AG04450 (cell line): ENCODE data around the gene FAM168A. TPM values are rescaled to one million over a fixed set of nuclear protein-coding genes. Genes with fewer than 3 reads are reported as not detected.

Source experiments
- CTCF ChIA-PET: fragments of 300-600, 350-600 bp; formaldehyde crosslinking; extraction: SDS; loops from one replicate; lab custom pipeline; 2022; ENCODE audit warnings: antibody characterized with exemption, inconsistent platforms; lab: Charles Lee
- POLR2A ChIA-PET: fragments of 350-600 bp; formaldehyde crosslinking; extraction: SDS; loops from one replicate; lab custom pipeline; 2021; ENCODE audit warnings: antibody characterized with exemption, inconsistent platforms; lab: Yijun Ruan, JAX
- DNase-seq: peaks from one replicate; pipeline ENCODE4 v3.0.0-alpha.2; 2011; ENCODE audit warnings: low read depth, low spot score
- H3K27ac ChIP-seq: one replicate; pipeline ENCODE4 v1.5.1; 2012; ENCODE audit warnings: low read depth, low read length, control low read depth
- H3K27me3 ChIP-seq: one replicate; pipeline ENCODE4 v1.6.0; 2012; ENCODE audit warnings: low read length; ENCODE audit not compliant: control insufficient read depth, insufficient read depth
- H3K4me3 ChIP-seq: 2 replicates; pipeline ENCODE4 v1.5.1; 2011; ENCODE audit warnings: mild to moderate bottlenecking, low read depth, low read length, control low read depth
- H3K9me3 ChIP-seq: 2 replicates; pipeline ENCODE4 v1.5.1; 2012; ENCODE audit warnings: low read length; ENCODE audit not compliant: control insufficient read depth, insufficient read depth
- polyA plus RNA-seq: library from polyadenylated mRNA; depleted of rRNA; stranded (reverse); fragments of >200 nt; gene quantifications from 2 replicates; pipeline ENCODE4 v1.2.3, GENCODE V29; 2011
- TF ChIP-seq, protein P1 (sequence below): IDR thresholded peaks from 2 replicates; pipeline ENCODE4 v1.5.1; 2011; ENCODE audit warnings: low read depth, low read length, control low read depth, inconsistent platforms

The FAM168A gene
- polyA plus RNA-seq, 1 experiment = 21.3 TPM

DNA sequence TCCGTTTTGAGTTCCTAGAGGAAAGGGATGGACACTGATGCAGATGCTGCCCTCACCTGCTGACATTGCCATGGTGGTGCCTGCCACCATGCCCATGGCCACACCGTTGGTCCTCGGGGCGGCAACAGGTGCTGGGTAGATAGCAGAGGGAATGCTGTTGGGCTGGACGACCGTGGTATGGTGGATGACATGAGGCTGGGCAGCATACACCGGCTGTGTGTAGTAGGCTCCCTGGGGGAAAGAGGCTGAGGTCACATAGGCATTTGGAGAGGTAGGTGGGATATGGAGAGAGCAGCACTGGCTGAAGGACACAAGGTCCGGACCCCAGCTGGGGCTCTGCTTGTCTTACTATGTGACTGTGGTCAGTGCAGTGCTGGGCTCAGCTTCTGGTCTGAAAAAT lies 188.5 kb downstream of the FAM168A start:
- H3K4me3 ChIP-seq = no peak overlapping the region
- no peak for DNase-seq
- TF ChIP-seq, protein P1, sequence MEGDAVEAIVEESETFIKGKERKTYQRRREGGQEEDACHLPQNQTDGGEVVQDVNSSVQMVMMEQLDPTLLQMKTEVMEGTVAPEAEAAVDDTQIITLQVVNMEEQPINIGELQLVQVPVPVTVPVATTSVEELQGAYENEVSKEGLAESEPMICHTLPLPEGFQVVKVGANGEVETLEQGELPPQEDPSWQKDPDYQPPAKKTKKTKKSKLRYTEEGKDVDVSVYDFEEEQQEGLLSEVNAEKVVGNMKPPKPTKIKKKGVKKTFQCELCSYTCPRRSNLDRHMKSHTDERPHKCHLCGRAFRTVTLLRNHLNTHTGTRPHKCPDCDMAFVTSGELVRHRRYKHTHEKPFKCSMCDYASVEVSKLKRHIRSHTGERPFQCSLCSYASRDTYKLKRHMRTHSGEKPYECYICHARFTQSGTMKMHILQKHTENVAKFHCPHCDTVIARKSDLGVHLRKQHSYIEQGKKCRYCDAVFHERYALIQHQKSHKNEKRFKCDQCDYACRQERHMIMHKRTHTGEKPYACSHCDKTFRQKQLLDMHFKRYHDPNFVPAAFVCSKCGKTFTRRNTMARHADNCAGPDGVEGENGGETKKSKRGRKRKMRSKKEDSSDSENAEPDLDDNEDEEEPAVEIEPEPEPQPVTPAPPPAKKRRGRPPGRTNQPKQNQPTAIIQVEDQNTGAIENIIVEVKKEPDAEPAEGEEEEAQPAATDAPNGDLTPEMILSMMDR = no peak
- no peak overlapping the region for H3K27ac ChIP-seq
- ChIA-PET CTCF (interaction anchor here (1.2 to 1.8 kb wide), 2 partner anchors 217 to 252 kb away, joined by 7 to 8 read pairs; no protein-coding TSS in a partner anchor), POLR2A (no interaction called here)
- no peaks in the 10 kb centered on the region for H3K27me3 ChIP-seq
- no peaks in the 10 kb centered on the region for H3K9me3 ChIP-seq

DNA sequence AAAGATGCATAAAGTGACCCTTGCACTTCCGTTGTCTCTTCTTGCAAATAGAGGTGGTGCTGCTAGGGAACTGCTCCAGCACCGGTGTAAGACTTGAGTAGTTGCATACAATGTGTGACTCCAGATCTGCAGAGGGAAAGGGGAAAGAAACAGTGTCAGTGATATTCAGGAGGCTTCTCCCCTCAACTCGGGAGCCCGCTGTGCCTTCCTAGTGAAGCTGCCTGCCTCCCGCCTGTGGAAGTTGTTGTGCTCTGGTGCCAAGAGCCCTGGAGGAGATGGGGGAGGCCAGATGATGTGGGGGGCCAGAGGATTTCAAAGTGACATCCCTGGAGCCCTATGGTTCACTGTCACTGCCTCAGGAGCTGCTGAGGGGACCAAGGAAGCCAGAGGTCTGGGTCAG lies 191.3 kb downstream of the FAM168A start:
- Histone ChIP-seq H3K27ac (no peak overlapping the region), H3K27me3 (no peaks in the 10 kb centered on the region), H3K9me3 (no peaks in the 10 kb centered on the region), H3K4me3 (no peak overlapping the region)
- POLR2A ChIA-PET = no interaction called here
- CTCF ChIA-PET = interaction anchor here (1.2 to 4.2 kb wide), 4 partner anchors 56 to 255 kb away, joined by 4 to 33 read pairs (median 6); no protein-coding TSS in a partner anchor
- DNase-seq = no peak
- TF ChIP-seq, protein P1 = no peak

DNA sequence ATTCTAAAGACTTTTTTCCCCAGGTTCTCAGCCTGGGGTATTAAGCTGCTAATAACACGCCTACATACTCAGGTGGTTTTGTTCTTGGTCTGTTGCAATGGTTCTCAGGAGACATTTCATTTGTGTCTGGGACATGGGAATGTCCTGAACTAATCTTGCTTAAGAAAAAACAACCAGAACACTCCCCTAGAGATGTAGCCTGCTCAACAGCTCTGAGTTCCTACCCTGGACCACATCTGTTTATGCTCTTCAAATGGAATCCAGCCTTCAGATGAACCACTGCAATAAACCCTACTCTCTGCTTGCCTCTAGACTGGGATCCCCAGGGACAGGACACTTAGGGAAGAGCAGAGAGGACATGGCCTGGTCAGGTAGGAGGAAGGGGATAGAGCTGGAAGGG lies 191.8 kb downstream of the FAM168A start:
- H3K27ac ChIP-seq = no peak overlapping the region
- H3K9me3 ChIP-seq = no peaks in the 10 kb centered on the region
- TF ChIP-seq, protein P1 = no peak
- H3K27me3 ChIP-seq = no peaks in the 10 kb centered on the region
- ChIA-PET CTCF (interaction anchor here (1.2 to 4.2 kb wide), 3 partner anchors 55 to 255 kb away, joined by 4 to 33 read pairs (median 5); no protein-coding TSS in a partner anchor), POLR2A (interaction anchor here (0.6 kb wide), 1 partner anchor 59 kb away, joined by 4 read pairs; no protein-coding TSS in a partner anchor)
- no peak for DNase-seq
- H3K4me3 ChIP-seq = no peak overlapping the region

DNA sequence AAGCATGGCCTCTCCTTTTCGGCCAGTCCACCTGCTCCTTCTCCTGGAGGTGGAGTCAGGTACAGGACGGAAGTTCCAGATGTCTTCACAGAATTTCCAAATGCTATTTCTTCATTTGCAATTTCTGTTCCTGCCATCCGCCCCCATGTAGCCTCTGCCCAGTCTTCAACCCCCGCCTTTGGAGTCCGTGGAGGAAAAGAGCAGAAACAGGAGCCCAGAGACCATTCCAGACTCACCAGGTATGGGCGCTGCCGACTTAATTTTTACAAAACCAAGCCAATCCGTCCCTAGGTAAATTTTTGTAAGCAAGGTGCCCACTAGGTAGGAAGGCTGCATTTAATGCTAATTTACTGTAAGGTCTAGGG lies 192.8 kb downstream of the FAM168A start:
- Histone ChIP-seq H3K27me3 (no peaks in the 10 kb centered on the region), H3K27ac (no peak overlapping the region), H3K4me3 (no peak overlapping the region), H3K9me3 (no peaks in the 10 kb centered on the region)
- no peak for DNase-seq
- TF ChIP-seq, protein P1 = no peak
- ChIA-PET POLR2A (no interaction called here), CTCF (interaction anchor here (0.7 to 4.2 kb wide), 3 partner anchors 221 to 256 kb away, joined by 4 to 33 read pairs (median 7); no protein-coding TSS in a partner anchor)

DNA sequence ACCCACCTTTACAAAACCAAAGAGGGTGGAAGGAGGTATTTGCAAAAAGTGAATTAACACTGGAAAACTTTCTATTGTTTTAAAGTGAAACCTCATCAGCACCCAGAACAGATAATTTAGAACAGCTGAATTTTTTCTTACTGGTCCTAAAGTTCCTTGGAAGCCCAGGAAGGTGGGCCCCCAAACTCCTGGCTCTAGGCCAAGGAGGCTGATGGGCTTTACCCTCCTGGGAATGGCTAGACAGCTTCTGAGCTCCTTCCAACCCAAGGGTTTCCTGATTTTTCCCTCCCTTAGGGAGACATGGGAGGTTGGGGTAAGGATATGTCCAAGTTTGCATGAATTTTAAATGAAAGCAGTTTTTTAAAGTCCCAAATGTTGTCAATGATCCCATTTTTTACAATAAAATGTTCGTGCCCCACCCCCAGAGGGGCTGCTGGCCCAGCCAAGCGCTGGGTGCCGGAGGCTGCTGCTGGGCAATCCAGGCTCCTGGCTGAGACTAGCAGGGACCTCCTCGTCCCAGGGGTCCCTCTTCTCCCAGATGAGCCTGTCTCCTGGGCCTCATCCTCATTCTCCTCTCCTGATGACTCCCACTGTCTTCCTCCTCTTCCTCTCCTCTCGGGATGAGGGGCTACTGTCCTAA lies 193.3 kb downstream of the FAM168A start:
- TF ChIP-seq, protein P1 = no peak
- Histone ChIP-seq H3K27me3 (no peaks in the 10 kb centered on the region), H3K9me3 (no peaks in the 10 kb centered on the region), H3K27ac (no peak overlapping the region), H3K4me3 (no peak overlapping the region)
- POLR2A ChIA-PET = no interaction called here
- CTCF ChIA-PET = interaction anchor here (0.7 to 3.8 kb wide), 3 partner anchors 220 to 257 kb away, joined by 3 to 66 read pairs (median 7); no protein-coding TSS in a partner anchor
- no peak for DNase-seq
